Neural progenitor cell (in vitro differentiated cells): ENCODE data around the gene PGRMC2. TPM values are rescaled to one million over a fixed set of nuclear protein-coding genes. Genes with fewer than 3 reads are reported as not detected.

ENCODE experiments used
- DNase-seq: peaks from one replicate; pipeline ENCODE4 v3.0.0-alpha.2; 2016; ENCODE audit warnings: low spot score
- H2AFZ ChIP-seq: fragments of 200-600 bp; sonication (generic); replicated peaks from 2 replicates; pipeline ENCODE4 v1.6.1; 2016; ENCODE audit warnings: antibody characterized with exemption
- H3F3A ChIP-seq: fragments of 200-600 bp; sonication (generic); 2 replicates; pipeline ENCODE4 v1.6.1; 2016; ENCODE audit warnings: antibody characterized with exemption, low read depth
- H3K27ac ChIP-seq: fragments of 200-600 bp; sonication (generic); 2 replicates; pipeline ENCODE4 v1.5.1; 2016; ENCODE audit warnings: mild to moderate bottlenecking
- H3K27me3 ChIP-seq: fragments of 200-600 bp; sonication (generic); 2 replicates; pipeline ENCODE4 v1.6.1; 2016; ENCODE audit warnings: mild to moderate bottlenecking, moderate library complexity
- H3K36me3 ChIP-seq: fragments of 200-600 bp; sonication (generic); 2 replicates; pipeline ENCODE4 v1.5.1; 2016
- H3K4me1 ChIP-seq: fragments of 200-600 bp; sonication (generic); 2 replicates; pipeline ENCODE4 v1.6.1; 2016; ENCODE audit warnings: mixed run types
- H3K4me2 ChIP-seq: fragments of 200-600 bp; sonication (generic); 2 replicates; pipeline ENCODE4 v1.6.1; 2016
- H3K4me3 ChIP-seq: fragments of 200-600 bp; sonication (generic); 2 replicates; pipeline ENCODE4 v1.5.1; 2016
- H3K79me2 ChIP-seq: fragments of 200-600 bp; sonication (generic); 2 replicates; pipeline ENCODE4 v1.6.1; 2016; ENCODE audit warnings: low read depth
- H3K9ac ChIP-seq: fragments of 200-600 bp; sonication (generic); 2 replicates; pipeline ENCODE4 v1.6.1; 2016
- H3K9me3 ChIP-seq: fragments of 200-600 bp; sonication (generic); 2 replicates; pipeline ENCODE4 v1.5.1; 2016; ENCODE audit warnings: low read depth
- H4K20me1 ChIP-seq: fragments of 200-600 bp; sonication (generic); 2 replicates; pipeline ENCODE4 v1.6.1; 2016; ENCODE audit warnings: low read depth
- H3K27ac Mint-ChIP-seq: 3 replicates; pipeline ENCODE4 v1.8.0; 2021; ENCODE audit warnings: mixed read lengths
- H3K27me3 Mint-ChIP-seq: 2 replicates; pipeline ENCODE4 v1.8.0; 2022; ENCODE audit warnings: low read depth, mild to moderate bottlenecking, inconsistent platforms, moderate library complexity, mixed read lengths; ENCODE audit not compliant: insufficient read depth
- H3K36me3 Mint-ChIP-seq: 3 replicates; pipeline ENCODE4 v1.8.0; 2021; ENCODE audit warnings: mixed read lengths
- H3K4me1 Mint-ChIP-seq: 3 replicates; pipeline ENCODE4 v1.8.0; 2021; ENCODE audit warnings: mixed read lengths
- H3K4me3 Mint-ChIP-seq: 3 replicates; pipeline ENCODE4 v1.8.0; 2021; ENCODE audit warnings: mild to moderate bottlenecking, moderate library complexity, mixed read lengths
- H3K9me3 Mint-ChIP-seq: 3 replicates; pipeline ENCODE4 v1.8.0; 2020; ENCODE audit warnings: mixed read lengths
- CTCF ChIP-seq: fragments of 200-600 bp; sonication (generic); IDR thresholded peaks from 2 replicates; pipeline ENCODE4 v1.5.1; 2017; ENCODE audit warnings: antibody characterized with exemption, mild to moderate bottlenecking
- EZH2 ChIP-seq: fragments of 200-600 bp; sonication (generic); IDR thresholded peaks from 2 replicates; pipeline ENCODE4 v1.6.1; 2017; ENCODE audit warnings: antibody characterized with exemption, mild to moderate bottlenecking, moderate library complexity
- EZH2phosphoT487 ChIP-seq: fragments of 200-600 bp; sonication (generic); IDR thresholded peaks from 2 replicates; pipeline ENCODE4 v1.6.1; 2017; ENCODE audit warnings: antibody characterized with exemption
- total RNA-seq: library from RNA; depleted of rRNA; stranded (reverse); fragments of >200 nt; gene quantifications from 2 replicates; pipeline ENCODE4 v1.2.3, GENCODE V29; 2015; ENCODE audit warnings: low replicate concordance

Gene PGRMC2
- total RNA-seq, 1 donor from 2014 or later: 58.8 TPM

GRCh38 chr4:128279624-128280225 lies 7.9 kb downstream of the PGRMC2 start:
- Histone ChIP-seq H3K9ac (no peak overlapping the region), H3K27ac (no peak overlapping the region), H4K20me1 (peaks cover 26% of the 10 kb centered on the region), H3K36me3 (peaks cover 3% of the 10 kb centered on the region), H3K4me3 (no peak overlapping the region), H3K4me2 (no peak overlapping the region), H3K79me2 (peaks cover 100% of the 10 kb centered on the region), H3K4me1 (peaks cover 12% of the 10 kb centered on the region), H3F3A (no peaks in the 10 kb centered on the region), H3K27me3 (no peaks in the 10 kb centered on the region), H3K9me3 (no peaks in the 10 kb centered on the region), H2AFZ (no peak overlapping the region)
- Mint-ChIP-seq H3K9me3 (peaks cover 41% of the 10 kb centered on the region), H3K4me3 (no peak overlapping the region), H3K27ac (no peak overlapping the region), H3K27me3 (no peaks in the 10 kb centered on the region), H3K36me3 (peaks cover 62% of the 10 kb centered on the region), H3K4me1 (peaks cover 3% of the 10 kb centered on the region)
- TF ChIP-seq EZH2 (no peak), EZH2phosphoT487 (no peak), CTCF (no peak)
- no peak for DNase-seq

- no peak for TF ChIP-seq EZH2
- TF ChIP-seq CTCF: no peak
- TF ChIP-seq EZH2phosphoT487: no peak
- Histone ChIP-seq H3K4me3 (no peak overlapping the region), H3K4me1 (peaks cover 8% of the 10 kb centered on the region), H3K4me2 (no peak overlapping the region), H3K36me3 (peaks cover 3% of the 10 kb centered on the region), H3K27me3 (no peaks in the 10 kb centered on the region), H3K79me2 (peaks cover 100% of the 10 kb centered on the region), H3K27ac (no peak overlapping the region), H2AFZ (no peak overlapping the region), H3K9ac (no peak overlapping the region), H3K9me3 (no peaks in the 10 kb centered on the region), H3F3A (no peaks in the 10 kb centered on the region), H4K20me1 (peaks cover 33% of the 10 kb centered on the region)
- Mint-ChIP-seq H3K4me1 (no peaks in the 10 kb centered on the region), H3K36me3 (peaks cover 58% of the 10 kb centered on the region), H3K27me3 (no peaks in the 10 kb centered on the region), H3K27ac (no peak overlapping the region), H3K9me3 (peaks cover 31% of the 10 kb centered on the region), H3K4me3 (no peak overlapping the region)
- no peak for DNase-seq
These were observed 9.8 kb downstream of the PGRMC2 start for GRCh38 chr4:128277856-128278255.

GRCh38 chr4:128275346-128275745 lies 12.3 kb downstream of the PGRMC2 start:
- H3K27ac ChIP-seq: no peak overlapping the region
- no peak overlapping the region for H2AFZ ChIP-seq
- H3K4me2 ChIP-seq: no peak overlapping the region
- H3K79me2 ChIP-seq: peaks cover 79% of the 10 kb centered on the region
- no peak overlapping the region for H3K27ac Mint-ChIP-seq
- H3K27me3 Mint-ChIP-seq: no peaks in the 10 kb centered on the region
- H3K9me3 ChIP-seq: no peaks in the 10 kb centered on the region
- peaks cover 24% of the 10 kb centered on the region for H3K36me3 ChIP-seq
- no peaks in the 10 kb centered on the region for H3K27me3 ChIP-seq
- peaks cover 55% of the 10 kb centered on the region for H3K36me3 Mint-ChIP-seq
- H3K4me3 ChIP-seq: no peak overlapping the region
- H3F3A ChIP-seq: no peaks in the 10 kb centered on the region
- H3K4me3 Mint-ChIP-seq: no peak overlapping the region
- peaks cover 20% of the 10 kb centered on the region for H3K9me3 Mint-ChIP-seq
- H4K20me1 ChIP-seq: peaks cover 25% of the 10 kb centered on the region
- H3K4me1 Mint-ChIP-seq: no peaks in the 10 kb centered on the region
- no peak for DNase-seq
- H3K9ac ChIP-seq: no peak overlapping the region
- TF ChIP-seq CTCF: no peak
- TF ChIP-seq EZH2: no peak
- no peak for TF ChIP-seq EZH2phosphoT487
- H3K4me1 ChIP-seq: no peaks in the 10 kb centered on the region
